HepG2 (cell line): ENCODE data around the gene TMEM63C. TPM values are rescaled to one million over a fixed set of nuclear protein-coding genes. Genes with fewer than 3 reads are reported as not detected.
A peak's percentile ranks its signal among the peaks of the same experiment; 100 is the strongest.

ENCODE experiments used
- BCL3 ChIP-seq: sonication (generic); formaldehyde crosslinking; IDR thresholded peaks from 2 replicates; pipeline ENCODE4 v1.5.1; 2020; ENCODE audit warnings: mild to moderate bottlenecking, missing genetic modification reagents, moderate library complexity
- BRCA1 ChIP-seq: sonication (generic); formaldehyde crosslinking; IDR thresholded peaks from 2 replicates; pipeline ENCODE4 v1.4.0; 2020; ENCODE audit warnings: missing genetic modification reagents
- CAMTA2 ChIP-seq: sonication (generic); formaldehyde crosslinking; IDR thresholded peaks from 2 replicates; pipeline ENCODE4 v1.4.0; 2020; ENCODE audit warnings: mild to moderate bottlenecking, missing genetic modification reagents, borderline replicate concordance
- CTCF ChIP-seq: sonication (generic); formaldehyde crosslinking; IDR thresholded peaks from 2 replicates; pipeline ENCODE4 v1.5.0; 2020; ENCODE audit warnings: mild to moderate bottlenecking, missing genetic modification reagents, moderate library complexity
- EHMT2 ChIP-seq: fragments of 200-600 bp; sonication (generic); IDR thresholded peaks from 2 replicates; pipeline ENCODE4 v1.7.0; 2017; ENCODE audit warnings: antibody characterized with exemption, low read depth, low read length, borderline replicate concordance
- ERF ChIP-seq: IDR thresholded peaks from 2 replicates; pipeline ENCODE4 v1.6.1; 2018; ENCODE audit warnings: missing biosample characterization, missing genetic modification reagents
- KLF16 ChIP-seq, 2 experiments: sonication (generic) in 1 of 2; formaldehyde crosslinking in 1 of 2; IDR thresholded peaks; 2 replicates each; pipeline versions ENCODE4 v1.6.1 to v1.8.0; 2016 to 2023; ENCODE audit warnings: missing genetic modification reagents in 2 of 2, missing compliant biosample characterization in 1 of 2
- MEIS1 ChIP-seq: sonication (generic); formaldehyde crosslinking; IDR thresholded peaks from 2 replicates; pipeline ENCODE4 v1.9.0; 2021; ENCODE audit warnings: mild to moderate bottlenecking, missing genetic modification reagents, moderate library complexity, borderline replicate concordance
- MEIS2 ChIP-seq: sonication (generic); formaldehyde crosslinking; IDR thresholded peaks from 2 replicates; pipeline ENCODE4 v1.9.0; 2021; ENCODE audit warnings: mild to moderate bottlenecking, missing genetic modification reagents
- MLXIP ChIP-seq: sonication (generic); formaldehyde crosslinking; IDR thresholded peaks from 2 replicates; pipeline ENCODE4 v1.9.0; 2021; ENCODE audit warnings: missing genetic modification reagents, borderline replicate concordance
- MXI1 ChIP-seq: IDR thresholded peaks from 3 replicates; pipeline ENCODE4 v1.6.1; 2012; ENCODE audit warnings: low read depth, low read length, inconsistent platforms, borderline replicate concordance
- NR2C2 ChIP-seq: sonication (generic); formaldehyde crosslinking; IDR thresholded peaks from 2 replicates; pipeline ENCODE4 v1.4.0; 2020; ENCODE audit warnings: missing genetic modification reagents, mild to moderate bottlenecking, moderate library complexity, borderline replicate concordance
- PHF21A ChIP-seq: sonication (generic); formaldehyde crosslinking; IDR thresholded peaks from 2 replicates; pipeline ENCODE4 v1.5.0; 2020; ENCODE audit warnings: mild to moderate bottlenecking, missing genetic modification reagents
- RXRB ChIP-seq: IDR thresholded peaks from 2 replicates; pipeline ENCODE4 v1.6.1; 2016; ENCODE audit warnings: borderline replicate concordance, missing genetic modification reagents, missing compliant biosample characterization
- TBP ChIP-seq: sonication (generic); formaldehyde crosslinking; IDR thresholded peaks from 2 replicates; pipeline ENCODE4 v1.5.0; 2020; ENCODE audit warnings: missing genetic modification reagents
- TGIF2 ChIP-seq: IDR thresholded peaks from 2 replicates; pipeline ENCODE4 v1.6.1; 2016; ENCODE audit warnings: control low read depth, missing compliant biosample characterization
- TP53 ChIP-seq: sonication (generic); formaldehyde crosslinking; conservative IDR thresholded peaks from 2 replicates; pipeline ENCODE4 v1.4.0; 2020; ENCODE audit warnings: missing genetic modification reagents
- ZFP37 ChIP-seq: sonication (generic); formaldehyde crosslinking; IDR thresholded peaks from 2 replicates; pipeline ENCODE4 v1.4.0; 2020; ENCODE audit warnings: missing genetic modification reagents, borderline replicate concordance
- ZNF256 ChIP-seq: sonication (generic); formaldehyde crosslinking; conservative IDR thresholded peaks from 2 replicates; pipeline ENCODE4 v1.4.0; 2020; ENCODE audit warnings: missing genetic modification reagents
- ZNF460 ChIP-seq: sonication (generic); formaldehyde crosslinking; IDR thresholded peaks from 2 replicates; pipeline ENCODE4 v1.5.1; 2020; ENCODE audit warnings: missing genetic modification reagents, mild to moderate bottlenecking, borderline replicate concordance
- ZNF550 ChIP-seq: sonication (generic); formaldehyde crosslinking; IDR thresholded peaks from 2 replicates; pipeline ENCODE4 v1.4.0; 2020; ENCODE audit warnings: mild to moderate bottlenecking, missing genetic modification reagents, borderline replicate concordance
- ZNF597 ChIP-seq: sonication (generic); formaldehyde crosslinking; IDR thresholded peaks from 2 replicates; pipeline ENCODE4 v1.5.0; 2020; ENCODE audit warnings: missing genetic modification reagents
- ZNF691 ChIP-seq: sonication (generic); formaldehyde crosslinking; IDR thresholded peaks from 2 replicates; pipeline ENCODE4 v1.4.0; 2020; ENCODE audit warnings: missing genetic modification reagents, low read depth, mild to moderate bottlenecking, borderline replicate concordance
- polyA plus RNA-seq, 8 experiments: library from polyadenylated mRNA; depleted of rRNA in 3 of 8; stranded (reverse) in 7 of 8; unstranded in 1 of 8; fragments of >200 nt; fragmentation: Illumina TruSeq in 4 of 8; extraction: Trizol in 4 of 8; gene quantifications; 2 replicates each; pipeline versions ENCODE4 v1.2.1 to v1.2.3, GENCODE V29; 2011 to 2016; ENCODE audit warnings: low read depth in 4 of 8, missing spikeins in 1 of 8, mixed read lengths in 1 of 8; ENCODE audit not compliant: insufficient read depth in 1 of 8
- total RNA-seq, 5 experiments: library from RNA; depleted of rRNA; stranded (reverse); fragments of >200 nt; fragmentation: Illumina TruSeq; extraction: Trizol; gene quantifications; 2 replicates each; pipeline ENCODE4 v1.2.3, GENCODE V29; 2016; ENCODE audit warnings: low read depth in 1 of 5

TMEM63C gene
- total and polyA plus RNA-seq, 2 of the 13 experiments (the other 11 are each of a cell fraction or from before 2014, with no cell fraction given), result 0.17 to 0.27 TPM

GRCh38 chr14:77302926-77303325 is 121.3 kb downstream of the TMEM63C start (continued):
- TF ChIP-seq MLXIP (no peak), CAMTA2 (no peak), PHF21A (CRISPR knock-in tag) (no peak), MEIS2 (CRISPR knock-in tag) (peak; percentile 52; the same call in 1 of the 2 replicates), TBP (no peak), EHMT2 (no peak), TP53 (CRISPR knock-in tag) (no peak), ZNF597 (CRISPR knock-in tag) (no peak), ZNF256 (CRISPR knock-in tag) (no peak), CTCF (CRISPR knock-in tag) (no peak), MEIS1 (0 out of 2 replicates have a peak, but pooled peaks have one; percentile 68), KLF16 (CRISPR knock-in tag; IDR thresholded peaks at IDR 0.05) (no peak), ZNF691 (CRISPR knock-in tag) (no peak), ZFP37 (no peak), MXI1 (peak; percentile 28; the same call in 1 of the 3 replicates), BRCA1 (CRISPR knock-in tag) (no peak), NR2C2 (CRISPR knock-in tag) (no peak), ERF (no peak), ZNF460 (no peak), BCL3 (no peak), ZNF550 (no peak), RXRB (CRISPR knock-in tag) (peak; percentile 70), TGIF2 (CRISPR knock-in tag) (no peak)
